HL-60 (cell line): ENCODE measurements around the gene KCNJ13.

ENCODE experiments used
- GABPA ChIP-seq: IDR thresholded peaks from 2 replicates; pipeline ENCODE4 v1.6.1; 2012; ENCODE audit warnings: low read depth
- POLR2AphosphoS5 ChIP-seq: IDR thresholded peaks from 2 replicates; pipeline ENCODE4 v1.6.1; 2012; ENCODE audit warnings: low read depth
- TF ChIP-seq, protein P1 (sequence below): IDR thresholded peaks from one replicate; pipeline ENCODE4 v1.5.1; 2011; ENCODE audit warnings: low read length, control low read depth, inconsistent platforms; ENCODE audit not compliant: insufficient read depth
- TF ChIP-seq, protein P2 (sequence below): IDR thresholded peaks from 2 replicates; pipeline ENCODE4 v1.6.1; 2012; ENCODE audit warnings: low read depth; ENCODE audit not compliant: insufficient replicate concordance

GRCh38 chr2:232793271-232793670 is 16.9 kb upstream of the KCNJ13 start:
- TF ChIP-seq, protein P1, sequence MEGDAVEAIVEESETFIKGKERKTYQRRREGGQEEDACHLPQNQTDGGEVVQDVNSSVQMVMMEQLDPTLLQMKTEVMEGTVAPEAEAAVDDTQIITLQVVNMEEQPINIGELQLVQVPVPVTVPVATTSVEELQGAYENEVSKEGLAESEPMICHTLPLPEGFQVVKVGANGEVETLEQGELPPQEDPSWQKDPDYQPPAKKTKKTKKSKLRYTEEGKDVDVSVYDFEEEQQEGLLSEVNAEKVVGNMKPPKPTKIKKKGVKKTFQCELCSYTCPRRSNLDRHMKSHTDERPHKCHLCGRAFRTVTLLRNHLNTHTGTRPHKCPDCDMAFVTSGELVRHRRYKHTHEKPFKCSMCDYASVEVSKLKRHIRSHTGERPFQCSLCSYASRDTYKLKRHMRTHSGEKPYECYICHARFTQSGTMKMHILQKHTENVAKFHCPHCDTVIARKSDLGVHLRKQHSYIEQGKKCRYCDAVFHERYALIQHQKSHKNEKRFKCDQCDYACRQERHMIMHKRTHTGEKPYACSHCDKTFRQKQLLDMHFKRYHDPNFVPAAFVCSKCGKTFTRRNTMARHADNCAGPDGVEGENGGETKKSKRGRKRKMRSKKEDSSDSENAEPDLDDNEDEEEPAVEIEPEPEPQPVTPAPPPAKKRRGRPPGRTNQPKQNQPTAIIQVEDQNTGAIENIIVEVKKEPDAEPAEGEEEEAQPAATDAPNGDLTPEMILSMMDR, result no peak
- TF ChIP-seq POLR2AphosphoS5, result no peak
- TF ChIP-seq, protein P2, sequence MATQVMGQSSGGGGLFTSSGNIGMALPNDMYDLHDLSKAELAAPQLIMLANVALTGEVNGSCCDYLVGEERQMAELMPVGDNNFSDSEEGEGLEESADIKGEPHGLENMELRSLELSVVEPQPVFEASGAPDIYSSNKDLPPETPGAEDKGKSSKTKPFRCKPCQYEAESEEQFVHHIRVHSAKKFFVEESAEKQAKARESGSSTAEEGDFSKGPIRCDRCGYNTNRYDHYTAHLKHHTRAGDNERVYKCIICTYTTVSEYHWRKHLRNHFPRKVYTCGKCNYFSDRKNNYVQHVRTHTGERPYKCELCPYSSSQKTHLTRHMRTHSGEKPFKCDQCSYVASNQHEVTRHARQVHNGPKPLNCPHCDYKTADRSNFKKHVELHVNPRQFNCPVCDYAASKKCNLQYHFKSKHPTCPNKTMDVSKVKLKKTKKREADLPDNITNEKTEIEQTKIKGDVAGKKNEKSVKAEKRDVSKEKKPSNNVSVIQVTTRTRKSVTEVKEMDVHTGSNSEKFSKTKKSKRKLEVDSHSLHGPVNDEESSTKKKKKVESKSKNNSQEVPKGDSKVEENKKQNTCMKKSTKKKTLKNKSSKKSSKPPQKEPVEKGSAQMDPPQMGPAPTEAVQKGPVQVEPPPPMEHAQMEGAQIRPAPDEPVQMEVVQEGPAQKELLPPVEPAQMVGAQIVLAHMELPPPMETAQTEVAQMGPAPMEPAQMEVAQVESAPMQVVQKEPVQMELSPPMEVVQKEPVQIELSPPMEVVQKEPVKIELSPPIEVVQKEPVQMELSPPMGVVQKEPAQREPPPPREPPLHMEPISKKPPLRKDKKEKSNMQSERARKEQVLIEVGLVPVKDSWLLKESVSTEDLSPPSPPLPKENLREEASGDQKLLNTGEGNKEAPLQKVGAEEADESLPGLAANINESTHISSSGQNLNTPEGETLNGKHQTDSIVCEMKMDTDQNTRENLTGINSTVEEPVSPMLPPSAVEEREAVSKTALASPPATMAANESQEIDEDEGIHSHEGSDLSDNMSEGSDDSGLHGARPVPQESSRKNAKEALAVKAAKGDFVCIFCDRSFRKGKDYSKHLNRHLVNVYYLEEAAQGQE, result no peak
- no peak for TF ChIP-seq GABPA
